GM18868 (cell line): ENCODE results near the gene TGFBR1.
A peak's percentile ranks its signal among the peaks of the same experiment; 100 is the strongest.

ENCODE experiments used
- ATAC-seq: cut with Tn5 transposase; IDR thresholded peaks from one replicate; pipeline ENCODE4 v1.9.1; 2021; ENCODE audit warnings: mild to moderate bottlenecking, moderate library complexity; ENCODE audit not compliant: unreplicated experiment

TGFBR1 gene

DNA sequence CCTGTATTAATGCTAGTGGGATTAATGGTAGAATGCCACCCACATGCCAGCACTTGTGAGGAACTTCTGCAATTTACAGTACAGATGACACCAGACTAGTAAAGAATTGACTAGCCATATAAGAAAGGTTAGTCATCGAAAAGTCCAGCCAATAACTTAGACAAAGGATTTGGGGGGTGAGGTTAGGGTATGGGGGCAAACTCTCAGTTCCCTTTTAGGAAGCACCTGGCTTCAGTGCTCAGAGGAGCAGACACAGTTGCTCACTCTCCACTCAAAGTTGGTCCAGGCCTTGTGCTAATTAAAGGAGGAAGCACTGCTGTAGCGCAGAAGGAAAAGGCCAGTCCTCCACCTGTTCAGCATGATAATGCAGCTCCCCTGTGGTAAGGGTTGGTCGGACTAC is 25.2 kb downstream of the TGFBR1 start:
- ATAC-seq, result peak; percentile 69

DNA sequence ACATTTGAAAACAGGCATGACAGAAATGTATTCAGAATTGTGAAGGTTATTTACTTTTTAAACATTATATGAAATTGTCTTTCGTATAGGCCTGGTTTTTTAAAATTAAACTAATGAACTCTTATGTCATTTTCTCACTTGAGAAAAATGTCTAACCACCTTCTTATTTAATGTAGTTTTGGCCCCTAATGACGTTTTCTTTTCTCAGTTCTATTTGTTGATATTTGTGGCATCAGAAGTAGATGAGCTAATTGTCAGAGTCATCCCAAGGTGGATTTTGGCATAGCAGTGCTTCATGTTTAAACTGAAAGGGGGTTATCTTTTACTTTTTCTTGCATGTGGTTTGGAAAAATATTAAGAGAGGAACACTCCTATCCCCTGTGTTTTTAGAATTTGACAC is 28.2 kb downstream of the TGFBR1 start:
- ATAC-seq, result no peak

- ATAC-seq, result peak; percentile 23
These were observed 30.0 kb downstream of the TGFBR1 start for GRCh38 chr9:99134893-99135341.

DNA sequence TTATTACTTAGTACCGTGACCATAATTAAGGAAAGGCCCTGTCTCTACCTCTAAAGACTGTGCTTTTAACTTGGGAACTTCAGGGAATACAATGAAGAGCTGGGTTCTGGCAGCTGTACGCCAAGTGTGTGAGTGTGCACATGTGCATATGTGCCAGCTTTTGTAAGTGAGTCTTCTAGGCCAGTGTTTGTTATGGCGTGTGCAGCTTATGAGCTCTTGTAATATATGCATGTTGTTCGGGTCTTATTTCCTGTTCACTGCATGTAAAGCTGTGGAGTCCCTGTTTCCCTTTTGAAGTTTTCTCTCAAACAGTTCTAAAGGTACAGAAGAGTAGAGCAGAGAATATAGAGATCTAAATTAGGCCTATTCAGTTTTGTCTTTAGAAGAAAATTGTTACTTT is 30.5 kb downstream of the TGFBR1 start:
- ATAC-seq, result peak; percentile 55

DNA sequence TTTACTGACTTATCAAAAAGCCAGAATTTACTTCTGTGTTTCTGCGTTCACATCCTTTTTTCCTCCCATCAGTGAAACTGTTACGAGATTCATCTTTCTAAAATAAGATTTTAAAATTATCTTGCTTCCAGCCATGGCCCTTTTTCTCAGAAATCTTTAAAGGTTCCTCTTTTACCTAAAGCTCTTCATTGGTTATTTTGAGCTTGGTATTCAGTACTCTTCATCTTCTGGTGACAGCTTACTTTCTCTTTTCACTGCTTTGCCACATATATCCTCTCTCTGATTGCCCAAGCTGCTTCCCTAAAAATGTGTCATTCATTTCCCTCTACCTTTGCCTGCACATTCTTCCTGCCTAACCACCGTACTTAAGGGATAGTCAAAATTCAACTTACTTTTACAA is 32.3 kb downstream of the TGFBR1 start:
- no peak for ATAC-seq

DNA sequence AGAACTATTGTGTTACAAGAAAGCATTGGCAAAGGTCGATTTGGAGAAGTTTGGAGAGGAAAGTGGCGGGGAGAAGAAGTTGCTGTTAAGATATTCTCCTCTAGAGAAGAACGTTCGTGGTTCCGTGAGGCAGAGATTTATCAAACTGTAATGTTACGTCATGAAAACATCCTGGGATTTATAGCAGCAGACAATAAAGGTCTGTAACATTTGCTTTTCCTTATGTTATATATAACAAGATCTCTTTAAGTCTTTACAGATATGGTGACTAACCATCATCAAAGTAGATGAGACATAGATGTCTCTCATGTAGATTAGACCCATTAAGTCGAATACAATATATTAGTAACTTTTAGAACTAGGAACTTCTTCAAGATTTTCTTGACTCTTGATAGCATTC is 33.0 kb downstream of the TGFBR1 start:
- no peak for ATAC-seq

- ATAC-seq, result no peak
These were observed 33.7 kb downstream of the TGFBR1 start for GRCh38 chr9:99138424-99139284.

DNA sequence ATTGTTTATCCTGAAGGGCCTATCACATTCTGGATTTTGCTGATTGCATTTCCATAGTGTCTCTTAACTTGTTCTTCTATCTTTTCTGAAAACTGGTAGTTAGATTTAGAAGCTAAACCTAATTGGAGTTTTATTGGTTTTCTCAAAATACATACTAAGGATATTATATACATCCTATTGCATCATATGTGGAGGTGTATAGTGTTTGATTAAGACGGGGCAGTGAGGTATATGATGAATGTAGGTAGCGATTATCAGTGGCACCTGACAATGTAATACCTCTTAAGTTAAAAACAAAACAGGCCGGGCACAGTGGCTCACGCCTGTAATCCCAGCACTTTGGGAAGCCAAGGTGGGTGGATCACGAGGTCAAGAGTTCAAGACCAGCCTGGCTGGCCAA is 35.0 kb downstream of the TGFBR1 start:
- no peak for ATAC-seq

- ATAC-seq, result peak; percentile 84
These were observed 35.9 kb downstream of the TGFBR1 start for GRCh38 chr9:99140685-99141314.

DNA sequence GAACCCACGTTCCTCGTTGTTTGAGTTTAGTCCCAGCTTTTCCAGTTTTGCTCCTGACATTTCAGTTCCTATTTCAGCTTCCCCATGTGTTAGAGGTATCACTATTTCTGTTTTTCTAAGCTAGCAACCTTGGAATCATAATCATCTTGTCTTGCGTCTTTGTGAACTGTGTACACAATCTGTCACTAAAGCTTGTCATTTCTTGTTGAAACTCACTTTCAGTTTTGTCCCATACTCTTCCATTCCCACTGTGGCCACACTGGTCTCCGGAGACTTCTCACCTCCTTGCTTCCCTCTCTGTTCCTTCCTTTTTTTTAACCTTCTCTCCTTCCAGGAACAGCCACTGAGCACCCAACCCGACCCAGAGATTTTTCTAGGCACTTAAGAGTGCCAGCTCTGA is 36.9 kb downstream of the TGFBR1 start:
- ATAC-seq, result no peak

GRCh38 chr9:99142275-99142674 is 37.4 kb downstream of the TGFBR1 start:
- ATAC-seq, result no peak

DNA sequence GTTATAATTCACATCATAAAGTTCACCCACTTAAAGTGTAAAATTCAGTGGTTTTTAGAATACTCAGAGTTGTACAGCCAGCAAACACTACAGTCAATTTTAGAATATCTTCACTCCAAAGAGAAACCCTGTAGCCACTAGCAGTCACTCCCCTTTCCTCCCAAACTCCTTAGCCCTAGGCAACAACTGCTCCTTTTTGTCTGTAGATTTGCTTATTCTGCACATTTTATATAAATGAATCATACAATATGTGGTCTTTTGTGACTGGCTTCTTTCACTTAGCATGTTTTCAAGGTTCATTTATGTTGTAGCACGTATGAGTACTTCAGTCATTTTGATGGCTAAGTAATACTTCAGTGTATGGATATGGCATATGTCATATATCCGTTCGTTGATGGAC is 38.7 kb downstream of the TGFBR1 start:
- ATAC-seq, result no peak

GRCh38 chr9:99144966-99145365 is 40.1 kb downstream of the TGFBR1 start:
- ATAC-seq, result no peak

DNA sequence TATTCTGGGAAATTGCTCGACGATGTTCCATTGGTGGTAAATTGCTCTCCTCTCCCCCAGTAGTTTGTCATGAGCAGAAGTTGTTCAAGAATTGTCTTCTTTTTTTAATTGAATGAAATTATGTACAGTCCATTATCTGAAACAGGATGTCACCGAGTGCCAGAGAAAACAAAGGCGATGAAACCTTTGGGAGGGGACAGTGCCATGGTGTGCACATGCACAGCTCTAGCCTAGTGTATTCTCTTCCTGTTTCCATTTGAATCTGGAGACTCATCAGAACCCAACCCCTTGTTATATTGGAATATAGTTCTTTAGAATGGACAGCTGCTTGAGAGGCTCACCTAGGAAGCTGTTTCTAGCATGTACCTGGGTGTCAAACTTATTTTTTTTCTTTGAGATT is 41.7 kb downstream of the TGFBR1 start:
- ATAC-seq, result no peak

- no peak for ATAC-seq
These were observed 42.3 kb downstream of the TGFBR1 start for GRCh38 chr9:99147177-99147576.

DNA sequence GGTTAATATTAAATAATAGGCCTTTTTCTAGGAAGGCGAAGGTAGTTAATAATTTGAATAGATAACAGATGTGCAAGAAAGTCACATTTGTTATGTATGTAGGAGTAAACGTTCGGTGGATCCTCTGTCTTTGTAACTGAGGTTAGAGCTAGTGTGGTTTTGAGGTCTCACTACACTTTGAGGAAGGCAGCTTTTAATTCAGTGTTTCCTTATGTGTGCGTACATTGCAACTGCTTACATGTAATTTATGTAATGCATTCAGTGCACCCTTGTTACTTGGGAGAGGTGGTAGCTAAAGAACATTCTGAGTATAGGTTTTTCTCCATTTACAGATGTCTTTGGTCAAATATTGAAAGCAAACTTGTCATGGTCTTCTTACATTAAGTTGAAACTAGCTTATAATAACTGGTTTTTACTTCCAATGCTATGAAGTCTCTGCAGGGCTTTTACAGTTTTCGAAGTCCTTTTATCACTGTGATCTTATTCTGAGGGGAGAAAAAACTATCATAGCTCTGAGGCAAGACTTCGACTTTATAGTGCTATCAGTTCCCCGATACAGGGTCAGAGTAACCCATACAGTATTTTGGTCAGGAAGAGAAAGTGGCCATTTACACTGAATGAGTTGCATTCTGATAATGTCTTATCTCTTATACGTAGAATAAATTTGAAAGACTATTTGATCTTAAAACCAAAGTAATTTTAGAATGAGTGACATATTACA is 45.7 kb downstream of the TGFBR1 start:
- ATAC-seq, result no peak

- no peak for ATAC-seq
These were observed 49.4 kb downstream of the TGFBR1 start for GRCh38 chr9:99154356-99154755.

DNA sequence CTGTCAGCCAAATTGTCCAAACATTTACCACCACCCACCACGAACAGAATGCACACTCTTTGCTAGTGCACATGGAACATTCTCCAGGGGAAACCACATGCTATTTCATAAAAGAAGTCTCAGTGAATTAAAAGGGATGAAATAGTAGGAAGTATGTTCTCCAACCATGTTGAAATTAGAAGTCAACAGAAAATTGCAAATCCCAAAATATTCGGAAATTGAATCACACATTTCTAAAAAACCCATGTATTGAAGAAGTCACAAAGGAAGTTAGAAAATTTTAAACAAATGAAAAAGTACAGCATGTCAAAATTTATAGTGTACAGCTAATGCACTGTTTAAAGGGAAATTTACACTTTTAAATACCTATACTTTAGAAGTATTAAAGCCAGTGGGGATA is 50.8 kb downstream of the TGFBR1 start:
- ATAC-seq, result no peak

- ATAC-seq, result no peak
These were observed 53.7 kb downstream of the TGFBR1 start for GRCh38 chr9:99158629-99159028.

- ATAC-seq, result no peak
These were observed 55.3 kb downstream of the TGFBR1 start for GRCh38 chr9:99160173-99160572.

DNA sequence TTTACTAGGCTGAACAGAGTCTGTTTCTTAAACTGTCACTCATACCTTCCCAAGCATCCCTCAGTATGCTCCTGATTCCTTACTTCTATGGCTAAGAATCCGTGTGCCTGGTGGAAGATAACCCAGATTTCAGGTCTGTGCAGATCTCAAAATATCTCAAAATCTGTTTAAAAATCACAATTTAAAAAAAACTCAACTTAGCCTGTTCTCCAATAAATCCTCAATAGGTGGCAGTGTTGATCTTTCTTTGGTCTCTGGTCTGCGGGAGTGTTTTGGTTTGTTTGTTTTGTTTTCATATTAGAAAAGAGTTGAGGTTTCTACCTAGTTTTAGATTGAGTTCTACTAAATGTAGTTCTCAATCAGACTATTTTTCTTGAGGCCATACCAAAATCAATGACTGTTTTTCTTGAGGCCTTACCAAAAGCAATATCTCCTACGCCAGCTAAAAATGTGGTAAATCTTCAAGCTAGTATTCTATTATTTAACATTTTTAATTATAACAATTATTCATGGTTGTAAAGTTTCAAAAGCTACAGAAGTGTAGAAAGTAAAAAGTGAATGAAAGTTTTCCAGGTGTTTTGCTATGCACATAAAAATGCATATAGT is 57.9 kb downstream of the TGFBR1 start:
- ATAC-seq, result peak; percentile 44
